GM12892 (cell line): ENCODE results near the gene TBC1D20.
"Not testable (repeated sequence)": the region's sequence is repeated elsewhere in the genome, so short reads cannot be mapped to it uniquely, and the experiment has no call there.

Experiments used
- POLR2A ChIP-seq: IDR thresholded peaks from 2 replicates; pipeline ENCODE4 v1.6.1; 2011; ENCODE audit warnings: low read depth, low read length, control low read depth
- POLR2AphosphoS5 ChIP-seq: IDR thresholded peaks from 2 replicates; pipeline ENCODE4 v1.6.1; 2011; ENCODE audit warnings: low read depth, low read length, control low read depth

DNA sequence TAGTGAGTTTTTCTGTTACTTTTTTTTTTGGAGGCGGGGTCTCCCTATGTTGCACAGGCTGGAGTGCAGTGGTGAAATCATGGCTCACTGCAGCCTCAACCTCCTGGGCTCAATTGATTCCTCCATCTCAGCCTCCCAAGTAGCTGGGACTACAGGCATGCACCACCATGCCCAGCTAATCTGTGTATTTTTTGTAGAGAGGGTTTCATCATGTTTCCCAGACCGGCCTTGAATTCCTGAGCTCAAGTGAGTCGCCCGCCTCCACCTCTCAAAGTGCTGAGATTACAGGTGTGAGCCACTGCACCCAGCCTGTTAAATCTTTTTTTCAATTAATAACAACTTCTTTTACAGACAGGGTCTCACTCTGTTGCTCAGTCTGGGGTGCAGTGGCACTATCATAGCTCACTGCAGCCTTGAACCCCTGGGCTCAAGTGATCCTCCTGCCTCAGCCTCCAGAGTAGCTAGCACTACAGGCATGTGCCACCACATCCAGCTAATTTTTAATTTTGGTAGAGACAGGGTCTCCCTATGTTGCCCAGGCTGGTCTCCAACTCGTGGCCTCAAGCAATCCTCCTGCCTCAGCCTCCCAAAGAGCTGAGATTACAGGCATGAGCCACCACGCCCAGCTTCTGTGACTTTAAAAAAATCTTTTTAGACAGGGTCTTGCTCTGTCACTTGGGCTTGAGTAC, 14.4 kb upstream of the TBC1D20 start:
- TF ChIP-seq POLR2AphosphoS5, POLR2A: not testable (repeated sequence)
